NCI-H2171 (cell line): ENCODE data around the gene BFSP2.
"Not testable (repeated sequence)": the region's sequence is repeated elsewhere in the genome, so short reads cannot be mapped to it uniquely, and the experiment has no call there.

ENCODE experiments used
- DNase-seq: peaks from one replicate; lab custom pipeline; 2025; lab: John Stamatoyannopoulos, UW

Gene BFSP2

DNA sequence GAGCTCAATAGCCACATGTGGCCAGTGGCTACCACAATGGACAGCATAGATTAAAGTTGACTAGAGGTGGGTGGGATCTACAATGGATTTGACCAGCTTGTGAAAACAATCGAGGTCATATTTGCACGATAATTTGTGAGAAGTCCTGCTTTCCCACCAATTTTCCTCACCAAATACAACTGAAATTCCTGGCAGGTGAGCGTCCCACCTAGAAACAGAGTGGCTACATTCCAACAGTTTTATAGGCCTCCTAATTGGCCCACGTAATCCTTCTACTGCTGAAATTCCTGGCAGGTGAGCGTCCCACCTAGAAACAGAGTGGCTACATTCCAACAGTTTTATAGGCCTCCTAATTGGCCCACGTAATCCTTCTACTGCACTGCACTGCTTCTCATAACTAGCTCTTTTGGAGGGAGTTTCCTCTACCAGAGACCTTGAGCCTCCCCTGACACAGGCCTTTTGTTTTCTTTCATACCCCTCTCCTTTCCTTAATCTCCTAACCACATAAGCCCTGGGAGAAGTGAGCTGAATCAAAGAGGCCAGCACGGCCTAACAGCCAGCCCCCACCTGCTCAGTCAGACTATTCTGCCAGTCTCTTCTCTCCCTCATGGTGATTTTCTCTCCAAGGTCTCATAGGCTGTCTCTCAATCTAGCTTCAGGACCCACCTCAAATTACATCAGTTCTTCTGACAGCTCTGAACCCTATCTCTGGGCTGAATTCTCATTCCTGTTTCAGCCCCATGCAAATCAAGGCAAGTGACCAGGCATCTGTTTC is 80.2 kb downstream of the BFSP2 start:
- no peak for DNase-seq

DNA sequence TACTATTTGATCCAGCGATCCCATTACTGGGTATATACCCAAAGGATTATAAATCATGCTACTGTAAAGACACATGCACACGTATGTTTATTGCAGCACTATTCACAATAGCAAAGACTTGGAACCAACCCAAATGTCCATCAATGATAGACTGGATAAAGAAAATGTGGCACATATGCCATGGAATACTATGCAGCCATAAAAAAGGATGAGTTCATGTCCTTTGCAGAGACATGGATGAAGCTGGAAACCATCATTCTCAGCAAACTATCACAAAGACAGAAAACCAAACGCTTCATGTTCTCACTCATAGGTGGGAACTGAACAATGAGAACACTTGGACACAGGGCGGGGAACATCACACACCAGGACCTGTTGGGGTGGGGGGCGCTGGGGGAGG is 82.6 kb downstream of the BFSP2 start:
- DNase-seq: not testable (repeated sequence)

DNA sequence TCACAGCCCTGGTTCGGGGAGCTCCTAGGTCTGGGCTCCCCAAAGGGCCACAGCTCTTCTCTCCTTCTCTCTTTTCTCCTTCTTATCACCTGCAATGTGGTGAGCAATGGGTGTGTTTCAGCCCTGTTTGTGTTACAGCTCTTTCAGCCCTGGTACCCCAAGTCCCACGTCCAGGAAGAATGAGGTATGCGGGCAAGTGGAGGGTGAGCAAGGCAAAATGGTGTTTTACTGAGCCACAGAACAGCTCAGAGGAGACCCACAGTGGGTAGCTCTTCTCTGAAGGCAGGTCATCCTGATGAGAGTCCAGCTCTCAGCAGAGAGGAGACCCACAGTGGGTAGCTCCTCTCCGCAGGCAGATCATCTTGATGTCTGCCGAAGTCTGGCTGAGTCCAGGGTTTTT is 86.8 kb downstream of the BFSP2 start:
- DNase-seq: no peak

DNA sequence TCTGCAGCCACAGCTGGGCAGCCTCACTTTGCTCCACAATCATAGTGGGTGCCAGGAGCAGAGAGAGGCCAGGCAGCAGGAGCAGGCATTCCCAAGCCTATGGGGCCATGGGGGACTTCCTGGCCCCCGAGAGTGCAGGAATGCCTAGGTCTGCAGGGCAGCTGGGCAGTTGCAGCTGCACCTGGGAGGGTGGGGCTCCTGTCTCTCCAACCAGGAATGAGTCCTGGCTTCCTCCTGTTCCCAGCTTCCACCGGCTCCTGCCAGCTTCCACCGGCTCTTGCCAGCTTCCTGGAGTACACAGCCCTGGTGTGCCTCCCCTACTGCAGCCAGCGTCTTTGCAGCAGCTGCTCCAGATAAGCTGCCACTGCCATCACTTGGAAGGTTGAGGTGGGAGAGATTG is 87.3 kb downstream of the BFSP2 start:
- no peak for DNase-seq

DNA sequence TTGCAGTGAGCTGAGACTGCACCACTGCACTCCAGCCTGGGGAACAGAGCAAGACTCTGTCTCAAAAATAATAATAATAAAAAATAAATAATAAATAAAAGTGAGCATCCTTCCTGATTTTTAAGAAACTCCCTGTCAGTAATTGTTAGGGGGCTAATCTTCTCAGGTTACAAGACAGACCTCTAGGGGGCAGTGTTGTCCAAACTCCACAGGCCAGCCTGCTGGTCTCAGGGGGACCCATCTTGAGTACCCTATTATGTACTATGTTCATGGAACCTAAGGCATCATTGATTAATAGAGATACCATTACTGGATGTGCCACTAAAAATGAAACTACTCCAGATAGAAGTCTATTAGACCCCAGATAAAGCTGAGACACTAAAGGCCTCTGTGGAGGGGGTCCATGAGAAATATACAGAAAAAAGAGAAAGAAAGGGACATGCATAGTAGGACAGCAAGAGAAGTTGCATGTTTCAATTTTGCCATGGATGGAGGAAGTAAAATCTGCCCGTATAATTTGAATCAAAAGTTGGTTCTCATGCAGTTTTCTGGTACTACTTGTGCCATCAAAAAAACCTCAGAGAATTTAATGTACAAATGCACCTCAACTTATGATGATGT is 88.2 kb downstream of the BFSP2 start:
- no peak for DNase-seq

DNA sequence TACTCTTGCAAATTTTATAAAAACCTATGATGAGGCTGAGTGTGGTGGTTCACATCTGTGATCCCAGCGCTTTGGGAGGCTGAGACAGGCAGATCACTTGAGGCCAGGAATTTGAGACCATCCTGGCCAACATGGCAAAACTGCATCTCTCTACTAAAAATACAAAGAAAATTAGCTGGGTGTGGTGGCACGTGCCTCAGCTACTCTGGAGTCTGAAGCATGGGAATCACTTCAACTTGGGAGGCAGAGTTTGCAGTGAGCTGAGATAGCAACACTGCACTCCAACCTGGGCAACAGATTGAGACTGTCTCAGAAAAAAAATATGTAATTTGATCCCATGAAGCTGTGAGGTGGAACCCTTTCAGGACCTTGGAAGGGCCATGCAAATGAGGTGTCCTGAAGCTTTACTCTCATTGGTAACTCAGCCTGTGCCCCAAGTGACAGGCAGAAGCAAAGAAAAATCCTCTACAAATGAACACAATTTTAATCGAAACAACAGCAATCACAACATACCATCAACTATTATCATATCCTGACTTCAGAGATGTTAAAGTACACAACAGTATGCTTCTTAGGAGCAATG is 89.0 kb downstream of the BFSP2 start:
- DNase-seq: peak; percentile 86

DNA sequence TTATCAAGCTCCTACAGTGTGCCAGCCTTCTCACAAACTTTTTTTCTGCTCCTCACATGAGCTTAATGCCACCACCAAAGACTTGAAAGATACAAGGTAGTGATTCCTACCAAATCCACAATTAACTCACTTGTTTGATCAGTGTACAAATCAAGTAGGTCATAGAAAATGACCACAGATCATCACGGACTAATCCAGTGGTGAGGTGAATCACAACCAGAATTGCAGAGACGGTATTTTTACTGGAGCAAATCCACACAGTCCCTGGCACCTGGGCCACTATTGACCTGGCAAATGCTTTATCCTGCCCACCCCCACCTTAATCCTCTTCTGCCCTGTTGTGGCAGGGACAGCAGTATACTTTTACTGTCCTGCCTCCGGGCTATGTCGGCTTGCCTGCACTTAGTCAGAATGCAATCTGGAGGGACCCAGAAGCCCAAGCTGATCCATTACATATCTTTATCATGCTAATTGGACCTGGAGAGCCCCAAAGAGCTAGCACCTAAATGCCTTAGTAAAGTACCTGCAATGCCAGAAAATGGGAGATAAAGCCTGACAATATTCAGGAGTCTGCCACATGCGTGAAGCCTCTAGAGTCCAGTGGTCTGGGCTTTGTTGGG is 89.7 kb downstream of the BFSP2 start:
- DNase-seq: no peak

DNA sequence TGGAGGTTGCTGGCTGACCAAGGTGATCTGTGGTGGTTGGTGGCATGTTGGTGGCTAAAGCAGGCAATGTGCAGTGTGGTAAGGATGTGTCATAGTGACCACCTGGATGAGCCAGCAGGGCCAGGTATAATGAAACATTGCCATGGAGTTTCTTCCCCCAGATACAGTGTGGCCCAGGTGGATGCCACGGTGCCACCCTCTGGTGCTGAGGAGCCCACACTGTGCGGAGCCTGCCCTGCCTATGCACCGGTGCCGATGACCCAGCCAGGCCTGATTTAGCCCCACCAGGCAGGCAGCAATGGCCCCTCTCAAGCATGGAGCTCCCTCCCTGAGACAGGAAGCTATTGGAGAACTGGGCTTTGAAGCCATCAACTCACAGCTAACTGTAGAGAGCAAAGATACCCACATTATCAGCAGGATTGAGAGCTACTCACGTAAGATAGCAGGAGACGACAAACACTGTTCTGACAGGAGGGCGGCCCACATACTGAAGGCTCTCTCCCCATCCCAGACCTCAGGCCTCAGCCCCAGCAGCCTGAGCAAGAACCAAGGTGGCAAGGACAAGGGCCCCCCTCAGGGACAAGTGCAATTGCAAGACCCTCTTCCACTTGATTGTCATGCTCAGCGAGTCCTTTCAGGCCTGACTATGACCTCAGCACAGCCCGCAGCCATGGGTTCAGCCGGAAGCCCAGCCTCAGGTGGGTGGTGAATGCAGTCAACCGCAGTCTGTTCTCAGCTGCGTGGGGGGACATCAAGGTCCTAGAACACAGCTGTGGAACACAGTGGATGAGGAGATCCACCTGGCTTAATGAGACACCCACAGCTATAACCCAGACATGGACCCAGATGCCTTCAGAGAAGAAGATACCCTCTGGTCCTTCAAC is 90.9 kb downstream of the BFSP2 start:
- DNase-seq: no peak

DNA sequence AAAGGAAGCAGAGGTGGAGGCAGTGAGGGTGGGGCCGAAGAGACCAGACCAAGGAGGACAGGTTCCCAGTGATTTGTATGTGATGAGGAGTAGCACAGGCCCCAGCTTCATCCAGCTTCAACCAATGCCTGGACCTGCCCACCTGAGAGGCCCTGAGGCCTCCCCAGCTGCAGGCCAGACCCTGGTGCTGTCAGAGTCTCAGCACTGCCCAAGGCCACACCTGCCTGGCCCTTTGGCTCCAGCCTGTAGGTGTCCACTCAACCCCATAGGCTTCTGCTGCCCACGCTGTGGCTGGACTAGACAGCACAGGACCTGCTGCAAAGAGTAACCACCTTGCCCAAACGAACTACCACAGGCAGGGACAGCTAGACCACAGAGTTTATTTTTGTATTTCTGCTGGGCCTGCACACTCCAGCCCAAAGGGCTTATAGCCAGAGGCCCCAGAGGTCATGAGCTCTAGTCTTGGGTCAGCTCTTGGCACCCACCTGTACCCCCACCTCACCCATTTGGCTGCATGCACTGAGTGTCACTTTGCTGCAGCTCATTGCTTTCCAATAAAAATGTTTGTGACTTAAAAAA is 91.7 kb downstream of the BFSP2 start:
- no peak for DNase-seq

DNA sequence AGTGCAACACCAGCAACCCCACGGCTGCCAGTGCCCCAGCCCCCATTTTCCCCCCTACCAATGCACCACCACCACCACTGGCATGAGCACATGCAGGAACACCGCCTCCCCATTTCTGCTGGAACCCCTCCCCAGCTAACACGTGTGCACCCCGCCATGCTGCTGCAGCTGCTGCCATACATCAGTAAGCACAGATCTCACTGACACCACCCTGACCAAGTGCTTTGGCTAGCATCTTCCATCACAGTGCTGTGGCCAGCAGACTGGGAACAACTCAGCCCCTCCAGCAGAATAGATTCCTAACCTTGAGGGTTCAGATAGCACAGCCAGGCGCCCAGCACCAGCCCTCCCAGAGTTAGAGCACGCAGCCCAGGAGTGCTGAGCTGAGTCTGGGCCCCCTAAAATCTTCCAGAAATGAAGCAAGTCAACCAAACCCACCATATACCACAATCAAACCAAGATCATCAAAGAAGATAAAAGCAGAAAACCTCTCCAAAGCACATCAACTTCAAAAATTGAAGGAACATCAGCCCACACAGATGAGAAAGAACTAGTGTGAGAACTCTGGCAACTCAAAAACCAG is 92.4 kb downstream of the BFSP2 start:
- no peak for DNase-seq

DNA sequence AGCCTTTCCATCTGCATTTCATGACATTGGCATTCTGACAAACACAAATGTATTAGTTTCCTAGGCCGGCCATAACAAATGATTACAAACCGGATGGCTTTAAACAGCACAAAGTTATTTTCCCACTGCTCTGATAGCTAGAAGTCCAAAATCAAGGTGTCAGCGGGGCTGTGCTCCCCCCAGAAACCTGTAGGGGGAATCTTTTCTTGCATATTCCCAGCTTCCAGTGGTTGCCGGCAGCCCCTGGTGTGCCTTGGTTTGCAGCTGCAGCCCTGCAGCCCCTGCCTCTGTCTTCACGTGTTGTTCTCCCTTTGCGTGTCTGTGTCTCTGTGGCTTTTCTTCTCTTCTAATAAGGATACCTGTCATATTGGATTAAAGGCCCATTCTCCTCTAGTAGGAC is 94.6 kb downstream of the BFSP2 start:
- no peak for DNase-seq

DNA sequence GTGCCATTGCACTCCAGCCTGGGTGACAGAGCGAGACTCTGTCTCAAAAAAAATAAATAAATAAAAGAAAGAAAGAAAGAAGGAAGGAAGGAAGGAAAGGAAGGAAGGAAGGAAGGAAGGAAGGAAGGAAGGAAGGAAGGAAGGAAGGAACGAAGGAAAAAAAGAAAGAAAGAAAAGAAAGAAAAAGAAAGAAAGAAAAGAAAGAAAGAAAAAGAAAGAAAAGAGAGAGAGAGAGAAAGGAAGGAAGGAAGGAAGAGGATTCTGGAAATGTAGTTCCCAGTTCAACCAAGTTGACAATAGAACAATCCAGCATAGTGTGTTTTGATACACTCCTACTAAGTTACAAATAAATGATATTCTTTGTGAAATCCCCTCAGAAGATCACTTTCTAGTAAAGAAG is 102.7 kb downstream of the BFSP2 start:
- DNase-seq: not testable (repeated sequence)

DNA sequence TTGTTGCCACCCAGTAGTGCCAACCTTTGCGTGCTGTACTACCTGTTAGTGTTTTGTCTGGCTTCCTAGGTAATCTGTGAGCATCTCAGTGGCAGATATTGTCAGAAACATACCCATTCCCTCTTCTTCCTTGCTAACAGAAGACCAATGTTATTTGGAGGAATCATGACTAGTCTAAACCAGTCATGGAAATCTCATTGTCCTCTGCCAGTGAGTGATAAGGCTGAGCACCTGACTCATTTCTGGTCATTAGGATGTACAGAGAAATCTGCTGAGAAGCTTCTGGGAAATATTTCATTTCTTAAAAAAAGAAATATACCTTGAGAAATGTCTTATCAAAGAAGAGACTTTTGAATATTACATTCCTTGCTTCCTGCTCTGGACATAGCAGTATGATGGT is 103.6 kb downstream of the BFSP2 start:
- DNase-seq: no peak

DNA sequence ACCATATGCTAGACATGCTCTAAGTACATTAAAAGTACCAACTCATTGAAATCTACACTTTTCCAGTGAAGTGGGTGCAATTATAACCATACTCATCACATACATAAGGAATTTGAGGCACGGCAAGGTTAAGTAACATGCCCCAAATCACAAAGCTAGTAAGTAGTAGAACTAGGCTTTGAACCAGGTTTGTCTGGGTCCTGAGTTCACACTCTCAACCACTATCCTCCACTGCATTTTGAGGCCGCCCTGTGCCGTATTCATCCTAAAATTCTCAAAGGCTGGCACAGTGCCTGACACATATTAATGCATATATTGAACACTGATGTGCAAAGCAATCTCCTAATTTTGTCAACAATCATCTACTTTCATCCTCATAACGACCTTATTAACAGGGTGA is 104.9 kb downstream of the BFSP2 start:
- no peak for DNase-seq

DNA sequence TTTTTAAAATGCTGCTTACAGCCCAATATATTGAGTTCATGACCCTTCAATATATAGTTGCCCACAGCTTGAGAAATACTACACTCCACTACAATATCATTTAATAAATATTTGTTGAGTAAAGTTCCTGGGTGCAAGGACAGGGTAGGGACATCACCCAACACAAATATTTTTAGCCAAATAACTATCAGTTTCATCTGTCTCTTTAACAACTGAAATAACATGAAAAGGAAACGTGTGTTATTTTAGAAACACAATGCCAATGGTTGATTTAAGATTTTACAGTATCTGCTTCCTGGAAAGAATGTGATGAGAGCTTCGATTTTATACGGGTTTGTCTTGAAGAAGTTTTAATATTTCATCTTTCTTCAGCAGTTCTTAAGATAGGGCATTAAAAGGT is 106.0 kb downstream of the BFSP2 start:
- no peak for DNase-seq

DNA sequence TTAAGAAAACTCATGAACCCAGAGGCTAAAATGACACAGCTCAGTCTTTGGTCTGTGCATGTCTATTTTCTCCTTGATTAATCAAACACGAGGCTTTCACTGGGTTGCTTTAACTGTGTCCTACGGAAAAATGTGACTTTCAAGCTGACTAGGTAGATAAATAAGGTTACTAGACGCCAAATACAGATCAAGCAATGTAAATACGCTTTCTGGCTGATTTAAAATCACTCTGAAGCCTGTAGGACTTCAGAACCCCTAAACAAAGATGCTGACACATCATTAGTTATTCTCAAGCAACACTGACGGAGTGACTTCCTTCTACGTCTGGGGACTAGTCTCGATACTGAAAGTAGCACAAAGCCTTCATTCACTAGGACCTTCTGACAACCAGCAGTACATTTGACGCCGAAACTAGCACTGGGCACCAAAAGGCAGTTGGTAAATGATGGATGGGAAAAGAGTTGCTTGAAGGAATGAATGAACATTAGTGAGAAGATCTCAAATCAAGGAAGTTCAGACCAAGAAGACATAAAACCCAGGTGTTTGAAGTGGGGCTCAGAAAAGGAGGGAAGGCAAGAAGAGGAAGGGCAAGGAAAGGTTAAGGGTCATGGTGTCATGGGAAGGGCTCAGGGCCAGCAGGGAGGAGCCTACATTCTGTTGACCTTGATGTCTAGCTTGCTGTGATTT is 106.5 kb downstream of the BFSP2 start:
- no peak for DNase-seq

DNA sequence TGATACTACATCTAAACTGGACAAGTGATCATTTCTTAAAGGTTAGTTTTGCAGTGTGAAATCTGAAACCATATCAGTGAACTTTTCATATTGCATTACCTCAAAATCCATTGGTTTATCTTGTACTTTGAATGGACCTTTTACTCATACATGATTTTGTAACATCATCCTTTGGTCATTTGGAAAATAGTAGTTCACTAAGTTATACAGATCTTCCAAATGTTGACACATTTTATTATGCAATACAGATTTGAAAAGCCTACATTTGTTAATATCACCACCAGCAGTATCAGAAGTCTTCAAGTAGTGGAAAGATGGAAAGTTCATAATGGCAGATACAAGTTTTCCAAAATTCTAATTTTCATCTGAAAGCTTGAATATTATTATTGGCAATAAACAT is 109.6 kb downstream of the BFSP2 start:
- no peak for DNase-seq

DNA sequence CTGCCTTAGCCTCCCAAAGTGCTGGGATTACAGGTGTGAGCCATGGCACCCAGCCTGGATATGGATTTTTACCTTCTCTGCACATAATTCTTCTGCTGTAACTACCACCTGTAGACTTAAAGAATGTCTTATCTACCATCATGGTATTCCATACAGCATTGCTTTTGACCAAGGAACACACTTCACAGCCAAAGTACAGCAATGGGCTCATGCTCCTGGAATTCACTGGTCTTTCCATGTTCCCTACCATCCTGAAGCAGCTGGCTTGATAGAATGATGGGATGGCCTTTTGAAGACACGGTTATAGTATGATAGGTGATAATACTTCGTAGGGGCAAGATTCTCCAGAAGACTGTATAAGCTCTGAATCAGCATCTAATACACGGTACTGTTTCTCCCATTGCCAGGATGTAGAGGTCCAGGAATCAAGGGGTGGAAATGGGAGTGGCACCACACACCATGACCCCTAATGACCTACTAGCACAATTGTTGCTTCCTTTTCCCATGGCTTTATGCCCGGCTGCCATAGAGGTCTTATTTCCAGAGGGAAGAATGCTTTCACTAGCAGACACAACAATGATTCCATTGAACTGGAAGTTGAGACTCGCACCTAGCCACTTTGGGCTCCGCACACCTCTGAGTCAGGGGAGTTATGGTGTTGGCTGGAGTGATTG is 112.7 kb downstream of the BFSP2 start:
- DNase-seq: no peak

DNA sequence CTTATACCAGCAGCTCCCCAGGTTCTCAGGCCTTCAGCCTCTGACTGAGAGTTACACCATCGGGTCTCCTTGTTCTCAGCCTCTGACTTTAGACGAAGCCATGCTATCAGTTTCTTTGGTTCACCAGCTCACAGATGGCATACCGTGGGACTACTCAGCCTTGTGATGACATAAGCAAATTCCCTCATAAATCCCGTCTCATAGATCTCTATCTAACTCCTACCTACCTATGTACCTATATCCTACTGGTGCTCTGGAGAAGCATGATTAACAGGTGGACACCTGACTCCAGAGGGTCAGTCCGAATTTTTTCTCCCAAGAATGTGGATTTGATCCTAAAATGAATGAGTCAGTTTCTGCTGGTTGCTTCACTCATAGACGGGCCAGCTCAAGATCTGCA is 114.6 kb downstream of the BFSP2 start:
- DNase-seq: no peak

DNA sequence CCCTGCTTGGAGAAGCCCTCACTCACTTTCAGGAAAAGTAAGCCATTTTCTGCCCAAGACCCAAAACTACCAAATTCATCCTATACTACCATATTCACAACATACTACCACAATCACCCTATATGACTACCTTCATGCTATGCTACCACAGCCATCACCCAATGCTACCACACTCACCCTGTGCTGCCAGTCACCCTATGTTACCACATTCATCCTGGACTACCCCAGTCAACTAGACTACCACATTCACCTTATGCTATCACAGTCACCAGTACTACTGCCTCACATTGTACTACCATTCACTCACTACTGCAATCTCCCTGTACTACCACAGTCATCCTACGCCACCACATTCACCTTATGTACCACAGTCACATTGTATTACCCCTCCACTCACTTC is 115.3 kb downstream of the BFSP2 start:
- no peak for DNase-seq
